Choroid plexus epithelial cell (primary cell): ENCODE data around the gene CLIC4.

Experiments
- DNase-seq: peaks from one replicate; pipeline ENCODE4 v3.0.0-alpha.2; 2010; ENCODE audit warnings: low read depth
- H3K4me3 ChIP-seq: 2 replicates; pipeline ENCODE4 v1.5.1; 2011; ENCODE audit warnings: low read depth, mild to moderate bottlenecking, control low read depth, low read length, moderate library complexity
- TF ChIP-seq, protein P1 (sequence below): conservative IDR thresholded peaks from 2 replicates; pipeline ENCODE4 v1.5.1; 2011; ENCODE audit warnings: low read depth, mild to moderate bottlenecking, control low read depth, inconsistent platforms, low read length, moderate library complexity

CLIC4 gene

DNA sequence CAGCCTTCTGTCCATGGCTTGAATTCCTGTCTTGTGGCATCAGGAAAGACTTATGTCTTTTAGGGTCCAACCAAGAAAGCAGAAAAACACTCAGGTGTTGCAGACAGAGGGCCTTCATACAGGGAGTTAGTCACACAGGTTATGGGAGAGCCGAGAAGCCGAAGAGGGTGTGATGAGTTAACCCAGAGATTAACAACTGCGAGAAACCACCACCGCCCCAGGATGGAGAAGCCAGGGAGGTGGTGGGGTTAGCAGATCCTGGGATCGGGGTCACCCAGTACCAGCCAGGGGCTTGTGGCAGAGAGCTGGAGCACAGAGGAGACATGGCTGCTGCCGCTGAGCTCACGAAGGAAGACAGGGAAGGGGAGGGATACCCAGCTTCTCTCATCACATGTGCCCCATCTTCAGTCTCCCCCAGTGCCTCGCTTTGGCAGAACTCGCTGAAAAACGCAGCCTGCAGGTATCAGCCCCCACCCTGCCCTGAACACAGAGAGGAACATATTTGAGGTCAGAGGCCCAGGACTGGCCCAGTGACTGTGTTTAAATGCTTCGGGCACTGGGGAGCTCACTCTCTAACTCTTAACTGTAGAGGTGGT, 126.2 kb downstream of the CLIC4 start:
- H3K4me3 ChIP-seq, result no peak overlapping the region
- DNase-seq, result no peak
- TF ChIP-seq, protein P1, sequence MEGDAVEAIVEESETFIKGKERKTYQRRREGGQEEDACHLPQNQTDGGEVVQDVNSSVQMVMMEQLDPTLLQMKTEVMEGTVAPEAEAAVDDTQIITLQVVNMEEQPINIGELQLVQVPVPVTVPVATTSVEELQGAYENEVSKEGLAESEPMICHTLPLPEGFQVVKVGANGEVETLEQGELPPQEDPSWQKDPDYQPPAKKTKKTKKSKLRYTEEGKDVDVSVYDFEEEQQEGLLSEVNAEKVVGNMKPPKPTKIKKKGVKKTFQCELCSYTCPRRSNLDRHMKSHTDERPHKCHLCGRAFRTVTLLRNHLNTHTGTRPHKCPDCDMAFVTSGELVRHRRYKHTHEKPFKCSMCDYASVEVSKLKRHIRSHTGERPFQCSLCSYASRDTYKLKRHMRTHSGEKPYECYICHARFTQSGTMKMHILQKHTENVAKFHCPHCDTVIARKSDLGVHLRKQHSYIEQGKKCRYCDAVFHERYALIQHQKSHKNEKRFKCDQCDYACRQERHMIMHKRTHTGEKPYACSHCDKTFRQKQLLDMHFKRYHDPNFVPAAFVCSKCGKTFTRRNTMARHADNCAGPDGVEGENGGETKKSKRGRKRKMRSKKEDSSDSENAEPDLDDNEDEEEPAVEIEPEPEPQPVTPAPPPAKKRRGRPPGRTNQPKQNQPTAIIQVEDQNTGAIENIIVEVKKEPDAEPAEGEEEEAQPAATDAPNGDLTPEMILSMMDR, result no peak

- DNase-seq, result no peak
- H3K4me3 ChIP-seq, result no peak overlapping the region
- TF ChIP-seq, protein P1, result no peak
These were observed 127.0 kb downstream of the CLIC4 start for GRCh38 chr1:24872061-24872850.

DNA sequence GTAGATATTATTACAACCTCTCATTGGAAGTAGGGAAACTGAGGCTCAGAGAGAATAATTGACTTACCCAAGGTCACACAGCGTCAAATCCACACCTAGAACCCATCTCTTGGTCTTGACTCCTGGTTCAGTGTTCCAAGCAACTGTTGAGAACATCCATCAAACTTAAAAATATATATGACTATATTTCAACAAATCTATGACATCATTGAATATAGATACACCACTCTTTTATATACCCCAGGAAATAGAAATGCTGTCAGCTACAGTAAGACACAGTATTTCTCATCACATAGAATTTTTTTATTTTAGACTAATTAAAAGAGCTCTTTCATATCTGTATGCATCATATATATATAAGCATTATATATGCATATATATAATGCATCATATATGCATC, 127.9 kb downstream of the CLIC4 start:
- H3K4me3 ChIP-seq, result no peak overlapping the region
- no peak for DNase-seq
- TF ChIP-seq, protein P1, result no peak

- TF ChIP-seq, protein P1, result no peak
- H3K4me3 ChIP-seq, result no peak overlapping the region
- no peak for DNase-seq
These were observed 128.8 kb downstream of the CLIC4 start for GRCh38 chr1:24874056-24874455.

GRCh38 chr1:24874611-24875234, 129.5 kb downstream of the CLIC4 start:
- TF ChIP-seq, protein P1, result no peak
- DNase-seq, result no peak
- no peak overlapping the region for H3K4me3 ChIP-seq

DNA sequence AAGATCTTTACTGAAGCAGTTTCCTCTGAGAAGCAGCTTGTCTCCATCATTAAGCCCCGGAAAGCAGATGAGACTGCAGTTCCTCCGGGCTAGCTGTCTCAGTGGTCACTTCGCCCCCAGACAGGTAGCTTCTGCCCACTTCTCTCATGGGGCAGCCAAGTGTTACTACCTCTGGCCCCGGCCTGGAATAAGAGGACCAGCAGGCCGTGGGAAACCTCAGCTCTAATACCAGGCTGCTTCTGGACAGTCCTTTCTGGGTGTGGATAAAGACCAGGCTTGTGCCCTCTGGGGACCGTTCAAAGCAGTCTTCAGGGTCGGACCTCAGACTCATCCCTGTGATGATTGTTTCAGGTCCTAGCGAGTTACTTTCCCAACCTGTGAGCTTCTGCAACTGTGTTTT, 130.0 kb downstream of the CLIC4 start:
- H3K4me3 ChIP-seq, result no peak overlapping the region
- DNase-seq, result no peak
- TF ChIP-seq, protein P1, result no peak
